H1 (cell line): ENCODE results near the gene PPA1. TPM values are rescaled to one million over a fixed set of nuclear protein-coding genes. Genes with fewer than 3 reads are reported as not detected.

ENCODE experiments used
- CTCF ChIA-PET: fragments of 300-600 bp; sonication (Branson Sonifier 250); formaldehyde crosslinking; loops from one replicate; lab custom pipeline; 2021; ENCODE audit not compliant: partially characterized antibody; lab: Charles Lee
- POLR2A ChIA-PET: fragments of 300-600 bp; sonication (Branson Sonifier 250); formaldehyde crosslinking; loops from one replicate; lab custom pipeline; 2021; ENCODE audit warnings: inconsistent platforms; ENCODE audit not compliant: partially characterized antibody; lab: Charles Lee
- DNase-seq, 2 experiments: peaks; one replicate each; pipeline versions ENCODE4 v3.0.0 to v3.0.0-alpha.2; 2010 to 2022; ENCODE audit warnings: low spot score in 2 of 2, low read depth in 1 of 2, mixed read lengths in 1 of 2
- FAIRE-seq: peaks from 2 replicates; lab custom pipeline; 2011; peaks lifted over from hg19 to GRCh38; lab: Jason Lieb, UNC
- H2AFZ ChIP-seq: 2 replicates; pipeline ENCODE4 v1.8.1; 2012; ENCODE audit warnings: low read length, inconsistent platforms
- H2AK5ac ChIP-seq: 2 replicates; pipeline ENCODE4 v1.6.1; 2013; ENCODE audit warnings: low read depth, low read length
- H2BK120ac ChIP-seq: replicated peaks from 2 replicates; pipeline ENCODE3; 2013; ENCODE audit warnings: low read depth, low read length, inconsistent platforms
- H2BK12ac ChIP-seq: 2 replicates; pipeline ENCODE4 v1.6.1; 2013; ENCODE audit warnings: low read depth, low read length
- H2BK15ac ChIP-seq: 2 replicates; pipeline ENCODE4 v1.6.1; 2013; ENCODE audit warnings: low read length
- H2BK20ac ChIP-seq: 2 replicates; pipeline ENCODE4 v1.6.1; 2013; ENCODE audit warnings: low read length
- H2BK5ac ChIP-seq: 2 replicates; pipeline ENCODE4 v1.6.1; 2013; ENCODE audit warnings: low read depth, low read length
- H3K14ac ChIP-seq: 2 replicates; pipeline ENCODE4 v1.6.1; 2013; ENCODE audit warnings: inconsistent platforms; ENCODE audit not compliant: insufficient read length
- H3K18ac ChIP-seq: 2 replicates; pipeline ENCODE4 v1.6.1; 2013; ENCODE audit warnings: low read length; ENCODE audit errors: extremely low read depth
- H3K23ac ChIP-seq: 2 replicates; pipeline ENCODE4 v1.6.1; 2013; ENCODE audit warnings: inconsistent platforms; ENCODE audit not compliant: insufficient read length
- H3K23me2 ChIP-seq: 2 replicates; pipeline ENCODE4 v1.6.1; 2013; ENCODE audit warnings: low read depth, low read length
- H3K27ac ChIP-seq: 2 replicates; pipeline ENCODE4 v1.6.1; 2011; ENCODE audit warnings: low read depth, low read length, inconsistent platforms
- H3K27me3 ChIP-seq, 4 experiments: replicated peaks in 1 of 4; 1 replicate in 1 of 4; 2 replicates in 3 of 4; pipeline versions ENCODE4 v1.6.1 to v1.8.1; 2011 to 2013; ENCODE audit warnings: low read length in 3 of 4, mild to moderate bottlenecking in 3 of 4, inconsistent platforms in 2 of 4, mixed read lengths in 2 of 4, moderate library complexity in 1 of 4; ENCODE audit not compliant: control insufficient read depth in 3 of 4, insufficient read depth in 3 of 4; ENCODE audit errors: extremely low read depth in 1 of 4
- H3K36me3 ChIP-seq, 4 experiments: 2 replicates each; pipeline versions ENCODE4 v1.6.1 to v1.8.1; 2011 to 2013; ENCODE audit warnings: mild to moderate bottlenecking in 4 of 4, low read length in 3 of 4, moderate library complexity in 2 of 4, control low read depth in 1 of 4, inconsistent platforms in 1 of 4; ENCODE audit not compliant: insufficient read depth in 4 of 4, control insufficient read depth in 2 of 4
- H3K4ac ChIP-seq: replicated peaks from 2 replicates; pipeline ENCODE3; 2013; ENCODE audit warnings: low read length, low read depth, mixed read lengths, inconsistent platforms; ENCODE audit not compliant: insufficient read length
- H3K4me1 ChIP-seq, 4 experiments: replicated peaks in 1 of 4; 1 replicate in 1 of 4; 2 replicates in 3 of 4; pipeline versions ENCODE4 v1.6.1 to v1.8.1; 2011 to 2013; ENCODE audit warnings: low read length in 3 of 4, inconsistent platforms in 2 of 4, mixed read lengths in 1 of 4; ENCODE audit not compliant: insufficient read depth in 4 of 4, control insufficient read depth in 3 of 4
- H3K4me2 ChIP-seq, 2 experiments: 2 replicates each; pipeline versions ENCODE4 v1.6.1 to v1.8.1; 2011 to 2013; ENCODE audit warnings: low read depth in 2 of 2, low read length in 2 of 2, control low read depth in 1 of 2, inconsistent platforms in 1 of 2, mild to moderate bottlenecking in 1 of 2; ENCODE audit not compliant: insufficient read depth in 1 of 2
- H3K4me3 ChIP-seq, 4 experiments: fragments of 200-600, 300-600 bp in 1 of 4; sonication (generic), shearing (Covaris generic), sonication (Bioruptor Twin) in 1 of 4; 2 replicates each; pipeline versions ENCODE4 v1.5.1 to v1.8.1; 2011 to 2016; ENCODE audit warnings: low read length in 4 of 4, low read depth in 3 of 4, control low read depth in 2 of 4, inconsistent platforms in 2 of 4, mild to moderate bottlenecking in 2 of 4, mixed read lengths in 1 of 4, moderate library complexity in 1 of 4; ENCODE audit not compliant: insufficient read depth in 2 of 4; ENCODE audit errors: extremely low read depth in 1 of 4
- H3K56ac ChIP-seq: replicated peaks from 2 replicates; pipeline ENCODE3; 2013; ENCODE audit warnings: low read depth, mild to moderate bottlenecking, mixed read lengths, low read length, inconsistent platforms; ENCODE audit not compliant: insufficient read length
- H3K79me1 ChIP-seq: 2 replicates; pipeline ENCODE4 v1.6.1; 2013; ENCODE audit warnings: low read depth, low read length, control low read depth
- H3K79me2 ChIP-seq, 2 experiments: 2 replicates each; pipeline versions ENCODE4 v1.6.1 to v1.8.1; 2012 to 2013; ENCODE audit warnings: low read length in 2 of 2, mild to moderate bottlenecking in 2 of 2, inconsistent platforms in 1 of 2; ENCODE audit not compliant: insufficient read depth in 2 of 2, control insufficient read depth in 1 of 2
- H3K9ac ChIP-seq, 4 experiments: replicated peaks in 1 of 4; 1 replicate in 1 of 4; 2 replicates in 3 of 4; pipeline versions ENCODE4 v1.6.1 to v1.8.1; 2011 to 2013; ENCODE audit warnings: low read depth in 3 of 4, low read length in 3 of 4, control low read depth in 2 of 4, mild to moderate bottlenecking in 2 of 4, moderate library complexity in 2 of 4, inconsistent platforms in 1 of 4; ENCODE audit errors: extremely low read depth in 1 of 4
- H3K9me3 ChIP-seq, 2 experiments: 2 replicates each; pipeline versions ENCODE4 v1.6.1 to v1.8.1; 2012 to 2013; ENCODE audit warnings: mild to moderate bottlenecking in 2 of 2, moderate library complexity in 2 of 2, control low read depth in 1 of 2, inconsistent platforms in 1 of 2, low read depth in 1 of 2, low read length in 1 of 2, mixed read lengths in 1 of 2; ENCODE audit not compliant: insufficient read depth in 2 of 2
- H4K20me1 ChIP-seq, 2 experiments: replicated peaks in 1 of 2; 2 replicates each; pipeline versions ENCODE3 to v1.8.1; 2011 to 2013; ENCODE audit warnings: inconsistent platforms in 2 of 2, low read length in 2 of 2, mild to moderate bottlenecking in 1 of 2; ENCODE audit not compliant: insufficient read depth in 2 of 2, control insufficient read depth in 1 of 2
- H4K5ac ChIP-seq: 2 replicates; pipeline ENCODE4 v1.6.1; 2013; ENCODE audit warnings: low read length, low read depth, mixed read lengths, inconsistent platforms; ENCODE audit not compliant: insufficient read length
- H4K8ac ChIP-seq: 2 replicates; pipeline ENCODE4 v1.8.0; 2013; ENCODE audit warnings: mild to moderate bottlenecking, moderate library complexity, low read length, inconsistent platforms; ENCODE audit not compliant: insufficient read depth; ENCODE audit errors: extremely low read depth
- H4K91ac ChIP-seq: replicated peaks from 2 replicates; pipeline ENCODE3; 2013; ENCODE audit warnings: low read length, mixed read lengths, inconsistent platforms; ENCODE audit not compliant: insufficient read length
- ASH2L ChIP-seq: fragments of 200-600, 300-600 bp; sonication (generic); IDR thresholded peaks from one replicate; pipeline ENCODE4 v1.7.1; 2017; ENCODE audit warnings: low read length
- EGR1 ChIP-seq: IDR thresholded peaks from 2 replicates; pipeline ENCODE4 v1.6.1; 2011; ENCODE audit warnings: low read depth, low read length, borderline replicate concordance
- EP300 ChIP-seq, 2 experiments: IDR thresholded peaks; 1 replicate in 1 of 2; 2 replicates in 1 of 2; pipeline ENCODE4 v1.6.1; 2011 to 2012; ENCODE audit warnings: low read depth in 2 of 2, low read length in 2 of 2, mild to moderate bottlenecking in 2 of 2, borderline replicate concordance in 1 of 2, inconsistent platforms in 1 of 2, moderate library complexity in 1 of 2
- FOSL1 ChIP-seq: IDR thresholded peaks from 2 replicates; pipeline ENCODE4 v1.6.1; 2011; ENCODE audit warnings: mild to moderate bottlenecking, low read depth, low read length, moderate library complexity; ENCODE audit not compliant: insufficient read depth
- GABPA ChIP-seq: IDR thresholded peaks from 2 replicates; pipeline ENCODE4 v1.6.1; 2011; ENCODE audit warnings: mild to moderate bottlenecking, low read length, moderate library complexity, borderline replicate concordance; ENCODE audit not compliant: insufficient read depth
- GTF2F1 ChIP-seq: IDR thresholded peaks from 2 replicates; pipeline ENCODE4 v1.6.1; 2012; ENCODE audit warnings: low read depth, low read length, improper control_type of control experiment, borderline replicate concordance
- NANOG ChIP-seq: IDR thresholded peaks from 2 replicates; pipeline ENCODE4 v1.6.1; 2011; ENCODE audit warnings: low read length, low read depth, mild to moderate bottlenecking, inconsistent platforms; ENCODE audit not compliant: insufficient read depth, poor library complexity, severe bottlenecking
- NRF1 ChIP-seq: IDR thresholded peaks from 2 replicates; pipeline ENCODE4 v1.6.1; 2011; ENCODE audit warnings: mild to moderate bottlenecking, low read depth, low read length, improper control_type of control experiment
- SAP30 ChIP-seq: fragments of 300-600 bp; sonication (generic); IDR thresholded peaks from 2 replicates; pipeline ENCODE4 v1.7.1; 2012; ENCODE audit warnings: low read length, moderate library complexity, mild to moderate bottlenecking, inconsistent platforms; ENCODE audit not compliant: insufficient read depth, insufficient replicate concordance
- TBP ChIP-seq: IDR thresholded peaks from 2 replicates; pipeline ENCODE4 v1.6.1; 2011; ENCODE audit warnings: low read depth, low read length, improper control_type of control experiment
- TEAD4 ChIP-seq: IDR thresholded peaks from 2 replicates; pipeline ENCODE4 v1.6.1; 2012; ENCODE audit warnings: low read depth, low read length, inconsistent platforms, mixed read lengths
- USF2 ChIP-seq: IDR thresholded peaks from 2 replicates; pipeline ENCODE4 v1.6.1; 2011; ENCODE audit warnings: low read length, improper control_type of control experiment
- ZNF274 ChIP-seq: IDR thresholded peaks from 2 replicates; pipeline ENCODE4 v1.7.0; 2012; ENCODE audit warnings: low read length, borderline replicate concordance; ENCODE audit errors: extremely low read depth
- WGBS, 2 experiments: shearing (Covaris generic) in 1 of 2; methylation state at CpG; one replicate each; pipeline versions ENCODE4 v1.1.6 to v1.1.7; 2013 to 2015; ENCODE audit warnings: low lambda C conversion rate in 2 of 2, mixed read lengths in 2 of 2, inconsistent platforms in 1 of 2, low coverage in 1 of 2, missing lambda C conversion rate in 1 of 2; ENCODE audit not compliant: insufficient replicate concordance in 2 of 2, insufficient coverage in 1 of 2, insufficient read length in 1 of 2; ENCODE audit errors: extremely low coverage in 1 of 2, missing lambda C conversion rate in 1 of 2; 5-methylcytosine and 5-hydroxymethylcytosine counted together
- polyA plus RNA-seq, 7 experiments: library from polyadenylated mRNA; depleted of rRNA in 3 of 7; stranded (reverse) in 5 of 7; unstranded in 2 of 7; fragments of >200 nt in 5 of 7; fragments of 200-250 nt in 2 of 7; gene quantifications; 1 replicate in 5 of 7; 2 replicates in 1 of 7; 4 replicates in 1 of 7; pipeline versions ENCODE4 v1.2.1 to v1.2.3, GENCODE V29; 2011 to 2013; ENCODE audit warnings: missing spikeins in 2 of 7, mixed read lengths in 2 of 7
- total RNA-seq: library from RNA; stranded (reverse); fragmentation: NEBNext Ultra II Directional; extraction: Animal tissue kit (Norgen Biotek cat#: 25700); gene quantifications from 2 replicates; pipeline ENCODE4 v1.2.1, GENCODE V29; 2021

Gene PPA1
- total and polyA plus RNA-seq, 2 of the 8 experiments (the other 6 are each of a cell fraction or from before 2014, with no cell fraction given) = 77.0 to 191 TPM

- H3K36me3 ChIP-seq = no peaks in the 10 kb centered on the region
- no peaks in the 10 kb centered on the region for H3K79me2 ChIP-seq
- no peak overlapping the region for H3K27ac ChIP-seq
- H3K4me3 ChIP-seq = no peak overlapping the region
- H3K79me1 ChIP-seq = no peaks in the 10 kb centered on the region
- H2BK12ac ChIP-seq = no peak overlapping the region
- H3K56ac ChIP-seq = no peak overlapping the region
- H3K27me3 ChIP-seq = 0 out of 7 replicates have a peak, but pooled peaks cover 0 to 3% (median 0%) of the 10 kb centered on the region in 4 experiments
- no peak overlapping the region for H2AK5ac ChIP-seq
- no peaks in the 10 kb centered on the region for H3K4me1 ChIP-seq
- H3K14ac ChIP-seq = no peak overlapping the region
- H3K23ac ChIP-seq = no peak overlapping the region
- POLR2A ChIA-PET = interaction anchor here (0.7 kb wide), 1 partner anchor 10 kb away, joined by 3 read pairs; no protein-coding TSS in a partner anchor
- WGBS, 2 experiments = 89% methylated on average over 5 of the region's 5 CpGs; no CpG with 5 or more reads in 1 of the 2 experiments
- H4K91ac ChIP-seq = no peak overlapping the region
- H2BK20ac ChIP-seq = no peak overlapping the region
- no peak overlapping the region for H4K8ac ChIP-seq
- H3K23me2 ChIP-seq = no peaks in the 10 kb centered on the region
- no peak overlapping the region for H2BK120ac ChIP-seq
- H2BK5ac ChIP-seq = no peak overlapping the region
- H4K5ac ChIP-seq = no peak overlapping the region
- CTCF ChIA-PET = interaction anchor here (0.9 kb wide), 1 partner anchor 31 kb away, joined by 3 read pairs; no protein-coding TSS in a partner anchor
- H2BK15ac ChIP-seq = no peak overlapping the region
- H3K9ac ChIP-seq = no peak overlapping the region
- no peaks in the 10 kb centered on the region for H4K20me1 ChIP-seq
- no peak overlapping the region for H3K18ac ChIP-seq
- no peak for DNase-seq
- H3K4me2 ChIP-seq = no peak overlapping the region
- FAIRE-seq = no peak
- H3K4ac ChIP-seq = no peak overlapping the region
- no peak overlapping the region for H2AFZ ChIP-seq
- H3K9me3 ChIP-seq = no peaks in the 10 kb centered on the region
- TF ChIP-seq TBP (no peak), EP300 (IDR thresholded peaks at IDR 0.05; ENCODE audit: borderline replicate concordance in 1 of 2, low read depth in 2 of 2, low read length in 2 of 2) (no peak), SAP30 (no peak), ZNF274 (no peak), GTF2F1 (no peak), NRF1 (no peak), ASH2L (no peak), GABPA (no peak), EGR1 (no peak), NANOG (no peak), FOSL1 (no peak), USF2 (no peak), TEAD4 (no peak)
Measured at GRCh38 chr10:70190581-70190980, 42.6 kb downstream of the PPA1 start.
